VCaP (cell line): ENCODE results near the gene PPIL6.

Experiments
- H3K27ac ChIP-seq: fragments of 450-650 bp; 2 replicates; pipeline ENCODE4 v1.5.1; 2017
- CTCF ChIP-seq: fragments of 450-650 bp; conservative IDR thresholded peaks from 2 replicates; pipeline ENCODE4 v1.5.1; 2017; ENCODE audit warnings: mild to moderate bottlenecking, moderate library complexity

The PPIL6 gene

GRCh38 chr6:109456111-109456583 is 15.7 kb upstream of the PPIL6 start:
- H3K27ac ChIP-seq: peak overlapping the region; percentile 78

GRCh38 chr6:109455437-109456110 is 15.1 kb upstream of the PPIL6 start, which contains the start of gene MICAL1:
MICAL1 (minus strand) TSS chr6:109455772; CDS start chr6:109454196, 1,576 bp downstream.
- peak; percentile 34 for TF ChIP-seq CTCF
- peak within 1 kb of the TSS; percentile 78 for H3K27ac ChIP-seq

More at GRCh38 chr6:109456111-109456583, 15.7 kb upstream of the PPIL6 start:
- TF ChIP-seq CTCF: no peak

GRCh38 chr6:109454496-109455436 is 14.3 kb upstream of the PPIL6 start:
- H3K27ac ChIP-seq: peak overlapping the region; percentile 78; the same call in 1 of the 2 replicates
- TF ChIP-seq CTCF: no peak

GRCh38 chr6:109453594-109454495 is 13.4 kb upstream of the PPIL6 start:
- H3K27ac ChIP-seq: peak overlapping the region; percentile 78; the same call in 1 of the 2 replicates
- TF ChIP-seq CTCF: no peak

- H3K27ac ChIP-seq: no peak overlapping the region
- TF ChIP-seq CTCF: no peak
Measured at GRCh38 chr6:109453156-109453555, 12.7 kb upstream of the PPIL6 start.

GRCh38 chr6:109452181-109452580 is 11.8 kb upstream of the PPIL6 start:
- H3K27ac ChIP-seq: no peak overlapping the region
- TF ChIP-seq CTCF: no peak
